Osteocyte (in vitro differentiated cells): ENCODE measurements around the gene MTMR1. TPM values are rescaled to one million over a fixed set of nuclear protein-coding genes. Genes with fewer than 3 reads are reported as not detected.

Experiments
- DNase-seq: peaks from one replicate; pipeline ENCODE4 v3.0.0; 2021; ENCODE audit warnings: mixed read lengths; ENCODE audit not compliant: unreplicated experiment; ENCODE audit errors: extremely low spot score
- H3K27ac Mint-ChIP-seq: one replicate; pipeline ENCODE4 v1.8.0; 2021; ENCODE audit warnings: mild to moderate bottlenecking, mixed read lengths; ENCODE audit not compliant: unreplicated experiment
- H3K27me3 Mint-ChIP-seq: one replicate; pipeline ENCODE4 v1.8.0; 2021; ENCODE audit warnings: mixed read lengths; ENCODE audit not compliant: unreplicated experiment
- H3K36me3 Mint-ChIP-seq: one replicate; pipeline ENCODE4 v1.8.0; 2021; ENCODE audit warnings: mixed read lengths; ENCODE audit not compliant: unreplicated experiment
- H3K4me1 Mint-ChIP-seq: one replicate; pipeline ENCODE4 v1.8.0; 2021; ENCODE audit warnings: mixed read lengths; ENCODE audit not compliant: unreplicated experiment
- H3K4me3 Mint-ChIP-seq: one replicate; pipeline ENCODE4 v1.8.0; 2021; ENCODE audit warnings: mild to moderate bottlenecking, moderate library complexity, mixed read lengths; ENCODE audit not compliant: unreplicated experiment
- H3K9me3 Mint-ChIP-seq: one replicate; pipeline ENCODE4 v1.8.0; 2021; ENCODE audit warnings: mixed read lengths; ENCODE audit not compliant: unreplicated experiment
- long read RNA-seq: library from polyadenylated mRNA; unstranded; transcript quantifications from one replicate; pipeline ENCODE4 v2.0.0, GENCODE V29; 2021
- total RNA-seq: library from RNA; stranded (reverse); gene quantifications from 2 replicates; pipeline ENCODE4 v1.2.1, GENCODE V29; 2021
- TF ChIP-seq, protein P1 (sequence below): fragments of 200-600 bp; sonication (generic); IDR thresholded peaks from 2 replicates; pipeline ENCODE4 v1.5.0; 2021; ENCODE audit warnings: antibody characterized with exemption, mild to moderate bottlenecking, moderate library complexity

Gene MTMR1
- total RNA-seq: 22.3 and 23.6 TPM in 2 replicates
- long read RNA-seq, partial matches to known transcripts: 2 of 5 reads
- long read RNA-seq, other reads (novel, unspliced or antisense): 2 of 5 reads

DNA sequence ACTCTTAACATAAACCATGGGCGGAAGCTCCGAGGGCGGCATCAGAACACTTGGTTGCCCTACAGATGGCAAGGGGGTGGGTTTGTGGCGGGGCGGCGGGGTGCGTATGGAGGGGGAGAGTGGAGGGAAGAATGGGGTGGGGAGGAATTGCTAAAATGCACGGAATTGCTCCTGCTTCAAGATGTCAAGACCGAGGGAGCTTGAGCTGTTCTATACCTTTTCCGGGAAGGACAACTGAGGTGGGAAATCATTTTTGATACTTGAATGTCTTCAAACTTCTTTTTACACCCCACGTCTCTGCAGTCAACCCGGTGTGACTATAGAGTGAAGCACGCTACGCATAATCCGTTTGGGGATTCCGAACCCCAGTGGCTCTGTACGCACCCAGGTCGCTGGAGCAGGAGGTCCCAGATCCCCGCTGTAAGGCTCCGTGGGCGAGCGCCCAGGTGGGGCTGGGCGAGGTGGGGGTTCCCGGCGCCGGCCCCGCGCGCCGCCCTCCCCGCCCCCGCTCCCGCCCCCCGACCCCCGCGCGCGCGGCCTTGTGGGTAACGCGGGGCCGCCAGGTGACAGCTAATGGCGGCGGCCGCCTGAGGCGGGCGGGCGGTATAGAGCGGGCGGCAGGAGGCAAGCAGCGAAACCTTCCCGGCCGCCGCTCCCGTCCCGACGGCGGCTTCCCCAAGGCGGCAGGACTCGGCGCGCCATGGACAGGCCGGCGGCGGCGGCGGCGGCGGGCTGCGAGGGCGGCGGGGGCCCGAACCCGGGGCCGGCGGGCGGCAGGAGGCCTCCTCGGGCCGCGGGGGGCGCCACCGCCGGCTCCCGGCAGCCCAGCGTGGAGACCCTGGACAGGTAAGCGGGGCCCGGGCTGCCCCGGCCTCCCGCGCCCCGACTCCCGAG, at the start of gene MTMR1:
MTMR1 (plus strand) TSS at position 566 of the 894 bp plus-strand sequence; CDS start at position 701, 135 bp downstream.
- no peak for DNase-seq
- peaks cover 19% of the 10 kb centered on the region for H3K9me3 Mint-ChIP-seq
- peak within 1 kb of the TSS; percentile 86 for H3K4me3 Mint-ChIP-seq
- peak within 1 kb of the TSS; percentile 95 for H3K27ac Mint-ChIP-seq
- no peaks in the 10 kb centered on the region for H3K36me3 Mint-ChIP-seq
- H3K27me3 Mint-ChIP-seq: no peaks in the 10 kb centered on the region
- peaks cover 43% of the 10 kb centered on the region for H3K4me1 Mint-ChIP-seq
- TF ChIP-seq, protein P1, sequence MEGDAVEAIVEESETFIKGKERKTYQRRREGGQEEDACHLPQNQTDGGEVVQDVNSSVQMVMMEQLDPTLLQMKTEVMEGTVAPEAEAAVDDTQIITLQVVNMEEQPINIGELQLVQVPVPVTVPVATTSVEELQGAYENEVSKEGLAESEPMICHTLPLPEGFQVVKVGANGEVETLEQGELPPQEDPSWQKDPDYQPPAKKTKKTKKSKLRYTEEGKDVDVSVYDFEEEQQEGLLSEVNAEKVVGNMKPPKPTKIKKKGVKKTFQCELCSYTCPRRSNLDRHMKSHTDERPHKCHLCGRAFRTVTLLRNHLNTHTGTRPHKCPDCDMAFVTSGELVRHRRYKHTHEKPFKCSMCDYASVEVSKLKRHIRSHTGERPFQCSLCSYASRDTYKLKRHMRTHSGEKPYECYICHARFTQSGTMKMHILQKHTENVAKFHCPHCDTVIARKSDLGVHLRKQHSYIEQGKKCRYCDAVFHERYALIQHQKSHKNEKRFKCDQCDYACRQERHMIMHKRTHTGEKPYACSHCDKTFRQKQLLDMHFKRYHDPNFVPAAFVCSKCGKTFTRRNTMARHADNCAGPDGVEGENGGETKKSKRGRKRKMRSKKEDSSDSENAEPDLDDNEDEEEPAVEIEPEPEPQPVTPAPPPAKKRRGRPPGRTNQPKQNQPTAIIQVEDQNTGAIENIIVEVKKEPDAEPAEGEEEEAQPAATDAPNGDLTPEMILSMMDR: no peak

- H3K27ac Mint-ChIP-seq: no peak overlapping the region
Measured at GRCh38 chrX:150643958-150644357, 49.2 kb upstream of the MTMR1 start.

DNA sequence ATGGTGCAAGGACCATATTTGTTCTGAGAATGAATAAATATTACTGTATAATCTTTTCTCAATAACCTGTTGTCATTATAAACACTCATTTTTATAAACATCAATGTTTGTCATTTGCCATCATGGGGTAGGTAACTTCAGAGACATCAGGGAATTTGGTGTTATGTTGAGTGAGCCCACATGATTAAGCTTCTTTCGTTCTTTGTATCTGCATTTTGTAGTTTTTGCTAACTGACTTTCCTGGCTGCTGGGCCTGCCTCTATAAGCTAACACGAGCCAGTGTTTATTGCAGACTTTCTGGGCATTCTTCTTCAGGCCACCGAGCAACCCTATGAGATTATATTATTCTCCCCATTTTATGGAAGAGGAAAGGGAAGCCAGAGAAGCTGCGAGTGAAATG, 48.8 kb upstream of the MTMR1 start:
- Mint-ChIP-seq H3K27ac (no peak overlapping the region), H3K4me1 (peaks cover 19% of the 10 kb centered on the region), H3K9me3 (peaks cover 5% of the 10 kb centered on the region)

More at GRCh38 chrX:150643958-150644357, 49.2 kb upstream of the MTMR1 start:
- H3K36me3 Mint-ChIP-seq: no peaks in the 10 kb centered on the region
- no peaks in the 10 kb centered on the region for H3K27me3 Mint-ChIP-seq
- peaks cover 4% of the 10 kb centered on the region for H3K9me3 Mint-ChIP-seq
- H3K4me1 Mint-ChIP-seq: peaks cover 14% of the 10 kb centered on the region
- H3K4me3 Mint-ChIP-seq: no peak overlapping the region
- TF ChIP-seq, protein P1: no peak
- DNase-seq: no peak

DNA sequence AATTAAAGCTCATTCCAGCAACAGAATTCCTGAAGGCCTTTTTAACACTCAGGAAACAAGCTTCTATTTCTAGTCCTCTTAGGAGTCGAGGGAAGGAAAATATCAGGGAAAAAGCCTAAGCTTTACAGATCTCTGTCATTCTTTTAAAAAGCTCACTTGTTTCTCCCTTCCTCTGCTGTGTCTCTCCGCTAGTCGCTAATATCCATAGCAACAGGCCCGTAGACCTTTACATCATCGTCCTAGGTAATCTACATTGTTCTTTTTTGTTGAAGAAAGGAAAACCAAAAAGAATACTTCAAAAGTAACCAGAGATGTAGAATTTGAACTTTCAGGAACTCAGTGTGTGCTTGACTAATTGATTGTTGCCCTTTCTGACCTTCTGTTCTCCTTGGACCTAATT, 45.9 kb upstream of the MTMR1 start:
- Mint-ChIP-seq H3K36me3 (peaks cover 6% of the 10 kb centered on the region), H3K4me1 (peaks cover 23% of the 10 kb centered on the region), H3K4me3 (no peak overlapping the region), H3K9me3 (peaks cover 17% of the 10 kb centered on the region), H3K27me3 (no peaks in the 10 kb centered on the region), H3K27ac (peak overlapping the region; percentile 19)
- TF ChIP-seq, protein P1: no peak
- no peak for DNase-seq

More for the DNA sequence above, 48.8 kb upstream of the MTMR1 start:
- Mint-ChIP-seq H3K4me3 (no peak overlapping the region), H3K36me3 (no peaks in the 10 kb centered on the region), H3K27me3 (no peaks in the 10 kb centered on the region)
- no peak for DNase-seq
- TF ChIP-seq, protein P1: no peak

DNA sequence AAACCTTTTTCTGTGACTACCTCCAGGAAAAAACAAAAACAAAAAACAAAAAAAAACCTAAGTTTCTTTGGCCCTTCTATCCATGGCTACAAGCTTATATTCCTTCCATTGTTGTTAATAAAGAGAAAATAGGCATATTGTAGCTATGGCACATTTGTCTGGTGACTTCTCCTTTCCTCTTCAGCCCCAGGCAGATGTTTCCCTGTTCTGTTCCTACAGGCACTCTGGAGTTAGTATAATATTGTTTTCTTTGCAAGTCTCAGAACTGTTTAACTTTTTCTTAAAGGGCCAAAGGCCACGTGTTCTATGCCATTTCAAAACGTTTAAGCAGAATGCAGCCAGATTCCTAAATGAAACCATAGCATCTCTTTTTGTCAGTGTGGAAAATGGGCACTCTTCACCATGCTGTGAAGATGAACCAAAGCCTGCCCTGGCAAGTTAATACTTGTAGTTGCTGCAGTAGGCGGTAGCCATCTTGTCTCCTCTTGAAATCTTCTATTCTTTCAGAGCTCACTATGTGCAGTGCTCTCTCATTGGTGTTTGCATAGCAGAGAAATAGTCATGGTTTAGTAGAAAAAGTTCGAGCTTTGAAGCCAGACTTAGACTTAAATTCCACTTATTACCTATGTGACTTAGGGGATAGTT, 44.8 kb upstream of the MTMR1 start:
- Mint-ChIP-seq H3K4me3 (no peak overlapping the region), H3K9me3 (peaks cover 17% of the 10 kb centered on the region), H3K27me3 (no peaks in the 10 kb centered on the region), H3K36me3 (peaks cover 6% of the 10 kb centered on the region), H3K4me1 (peaks cover 23% of the 10 kb centered on the region), H3K27ac (peak overlapping the region; percentile 78)
- TF ChIP-seq, protein P1: no peak
- DNase-seq: no peak
